HCT116 (cell line): ENCODE data around the gene NFKBIL1. TPM values are rescaled to one million over a fixed set of nuclear protein-coding genes. Genes with fewer than 3 reads are reported as not detected.

Source experiments
- ATAC-seq: fragments of 200-7000 bp; cut with Tn5 transposase; 2 replicates; pipeline ENCODE4 v1.9.1; 2020; ENCODE audit warnings: mild to moderate bottlenecking, moderate library complexity
- BruUV-seq: library from RNA; stranded (reverse); fragments of 400-500 nt; replicated peaks from 2 replicates; lab custom pipeline; 2021; lab: Mats Ljungman, UMichigan
- CTCF ChIA-PET: fragments of 300-600 bp; sonication (Branson Sonifier 250); formaldehyde crosslinking; loops from one replicate; lab custom pipeline; 2021; ENCODE audit warnings: antibody characterized with exemption; lab: Charles Lee
- POLR2A ChIA-PET: fragments of 300-600, 350-600 bp; sonication (Branson Sonifier 250); formaldehyde crosslinking; loops from one replicate; lab custom pipeline; 2021; ENCODE audit warnings: antibody characterized with exemption; lab: Charles Lee
- RAD21 ChIA-PET, 2 experiments: fragments of 300-600 bp; sonication (Branson Sonifier 250); formaldehyde crosslinking; loops; one replicate each; lab custom pipeline; 2023; ENCODE audit warnings: low total read pairs in 2 of 2; ENCODE audit not compliant: uncharacterized antibody in 2 of 2, unreplicated experiment in 2 of 2, low non-redundant PET in 1 of 2; lab: Charles Lee
- DNase-seq: peaks from one replicate; pipeline ENCODE4 v3.0.0-alpha.2; 2010; ENCODE audit warnings: low read depth, low spot score
- H2AFZ ChIP-seq: fragments of 200-600 bp; shearing (Covaris generic), sonication (generic); 2 replicates; pipeline ENCODE4 v1.6.1; 2017; ENCODE audit warnings: low read depth, mixed run types, mixed read lengths, antibody characterized with exemption, low read length; ENCODE audit not compliant: poor library complexity, severe bottlenecking
- H3K27ac ChIP-seq: 2 replicates; pipeline ENCODE4 v1.5.1; 2012; ENCODE audit warnings: low read depth, low read length
- H3K27me3 ChIP-seq: fragments of 200-600 bp; sonication (generic); 2 replicates; pipeline ENCODE4 v1.6.1; 2016; ENCODE audit warnings: mixed run types, low read length, mixed read lengths; ENCODE audit not compliant: insufficient read depth
- H3K36me3 ChIP-seq, 2 experiments: fragments of 200-500 bp in 1 of 2; fragments of 200-600 bp in 1 of 2; sonication (Bioruptor generic) in 1 of 2; sonication (generic) in 1 of 2; 2 replicates each; pipeline versions ENCODE4 v1.5.1 to v1.6.1; 2014 to 2016; ENCODE audit warnings: low read length in 2 of 2, inconsistent platforms in 1 of 2, mixed read lengths in 1 of 2, mixed run types in 1 of 2; ENCODE audit not compliant: insufficient read depth in 2 of 2, control insufficient read depth in 1 of 2
- H3K4me1 ChIP-seq, 2 experiments: fragments of 200-600 bp in 1 of 2; sonication (generic) in 1 of 2; 2 replicates each; pipeline versions ENCODE4 v1.5.1 to v1.6.1; 2012 to 2017; ENCODE audit warnings: low read length in 2 of 2, inconsistent platforms in 1 of 2, mild to moderate bottlenecking in 1 of 2, mixed read lengths in 1 of 2, mixed run types in 1 of 2, moderate library complexity in 1 of 2; ENCODE audit not compliant: insufficient read depth in 2 of 2, control insufficient read depth in 1 of 2
- H3K4me2 ChIP-seq: fragments of 200-600 bp; sonication (generic); 2 replicates; pipeline ENCODE4 v1.6.1; 2017; ENCODE audit warnings: mixed run types, low read length, mixed read lengths
- H3K4me3 ChIP-seq, 2 experiments: fragments of 200-600 bp in 1 of 2; sonication (generic) in 1 of 2; replicated peaks in 1 of 2; 2 replicates each; pipeline ENCODE4 v1.5.1; 2011 to 2016; ENCODE audit warnings: low read length in 2 of 2, control low read depth in 1 of 2, low read depth in 1 of 2, mild to moderate bottlenecking in 1 of 2, mixed read lengths in 1 of 2, mixed run types in 1 of 2
- H3K79me2 ChIP-seq: fragments of 200-600 bp; sonication (generic); 2 replicates; pipeline ENCODE4 v1.6.1; 2017; ENCODE audit warnings: mild to moderate bottlenecking, mixed run types, low read length, moderate library complexity, mixed read lengths; ENCODE audit not compliant: insufficient read depth
- H3K9ac ChIP-seq: fragments of 200-600 bp; sonication (generic); 2 replicates; pipeline ENCODE4 v1.6.1; 2016; ENCODE audit warnings: low read length, mixed read lengths
- H3K9me2 ChIP-seq: fragments of 200-600 bp; sonication (generic), shearing (Covaris generic); 2 replicates; pipeline ENCODE4 v1.6.1; 2017; ENCODE audit warnings: mixed run types, mild to moderate bottlenecking, moderate library complexity; ENCODE audit not compliant: insufficient read depth
- H3K9me3 ChIP-seq, 2 experiments: fragments of 200-500 bp in 1 of 2; fragments of 200-600 bp in 1 of 2; sonication (Bioruptor generic) in 1 of 2; sonication (generic) in 1 of 2; 2 replicates each; pipeline ENCODE4 v1.6.1; 2014 to 2017; ENCODE audit warnings: low read length in 2 of 2, mixed read lengths in 2 of 2, inconsistent platforms in 1 of 2, low read depth in 1 of 2, mild to moderate bottlenecking in 1 of 2, mixed run types in 1 of 2, moderate library complexity in 1 of 2; ENCODE audit not compliant: control insufficient read depth in 1 of 2, insufficient read depth in 1 of 2
- H4K20me1 ChIP-seq: fragments of 200-600 bp; sonication (generic), shearing (Covaris generic); 2 replicates; pipeline ENCODE4 v1.6.1; 2017; ENCODE audit warnings: mixed run types, mild to moderate bottlenecking, moderate library complexity; ENCODE audit not compliant: insufficient read depth
- CTCF ChIP-seq, 3 experiments: fragments of 200-600 bp in 1 of 3; sonication (generic) in 1 of 3; IDR thresholded peaks in 2 of 3; conservative IDR thresholded peaks in 1 of 3; 2 replicates each; pipeline ENCODE4 v1.5.1; 2012 to 2017; ENCODE audit warnings: low read depth in 2 of 3, low read length in 2 of 3, antibody characterized with exemption in 1 of 3, borderline replicate concordance in 1 of 3, control low read depth in 1 of 3, mild to moderate bottlenecking in 1 of 3, mixed read lengths in 1 of 3, mixed run types in 1 of 3, moderate library complexity in 1 of 3; ENCODE audit not compliant: insufficient read depth in 1 of 3
- EZH2 ChIP-seq: fragments of 200-600 bp; sonication (generic); IDR thresholded peaks from 2 replicates; pipeline ENCODE4 v1.6.1; 2017; ENCODE audit warnings: antibody characterized with exemption, mixed run types
- JUND ChIP-seq: IDR thresholded peaks from 2 replicates; pipeline ENCODE4 v1.6.1; 2012
- POLR2AphosphoS5 ChIP-seq: IDR thresholded peaks from 2 replicates; pipeline ENCODE4 v1.6.1; 2011; ENCODE audit warnings: mild to moderate bottlenecking, low read depth, low read length, moderate library complexity
- SIN3A ChIP-seq: IDR thresholded peaks from 2 replicates; pipeline ENCODE4 v1.6.1; 2012; ENCODE audit warnings: low read depth
- intact Hi-C: fragments of 100-400 bp; cut with micrococcal nuclease; formaldehyde crosslinking; loops from 2 replicates; pipeline ENCODE4 v1.10.0; 2022
- total RNA-seq: library from RNA; stranded (reverse); gene quantifications from one replicate; pipeline ENCODE4 v1.2.1, GENCODE V29; 2021; ENCODE audit not compliant: unreplicated experiment
- TF ChIP-seq, protein P1 (sequence below): IDR thresholded peaks from 2 replicates; pipeline ENCODE4 v1.6.1; 2012

Gene NFKBIL1
- total RNA-seq, 1 experiment from 2014 or later, result 26.6 TPM

- no peak for DNase-seq
- H3K4me2 ChIP-seq, result no peak overlapping the region
- no peak for TF ChIP-seq SIN3A
- TF ChIP-seq POLR2AphosphoS5, result no peak
- TF ChIP-seq JUND, result no peak
- TF ChIP-seq, protein P1, sequence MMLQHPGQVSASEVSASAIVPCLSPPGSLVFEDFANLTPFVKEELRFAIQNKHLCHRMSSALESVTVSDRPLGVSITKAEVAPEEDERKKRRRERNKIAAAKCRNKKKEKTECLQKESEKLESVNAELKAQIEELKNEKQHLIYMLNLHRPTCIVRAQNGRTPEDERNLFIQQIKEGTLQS, result no peak
- no peak for TF ChIP-seq EZH2
- TF ChIP-seq CTCF (IDR thresholded peaks at IDR 0.05 in 2 of 3, conservative IDR thresholded peaks at IDR 0.05 in 1 of 3; ENCODE audit: borderline replicate concordance in 1 of 3, insufficient read depth in 1 of 3, low read depth in 2 of 3, low read length in 2 of 3), result no peak
- TF ChIP-seq, all 23 proteins: peak for 0
- no peak for ATAC-seq
- H3K9me3 ChIP-seq, result no peaks in the 10 kb centered on the region
- no peaks in the 10 kb centered on the region for H4K20me1 ChIP-seq
- peaks cover 4 to 15% of the 10 kb centered on the region in 2 experiments; a peak in 2 of 4 replicates for H3K4me1 ChIP-seq
- no peaks in the 10 kb centered on the region for H3K79me2 ChIP-seq
- intact Hi-C loops, result no loop called here
- no peaks in the 10 kb centered on the region for H3K27me3 ChIP-seq
- no peak overlapping the region for H3K27ac ChIP-seq
- no peak overlapping the region for H3K4me3 ChIP-seq
- no peak overlapping the region for H2AFZ ChIP-seq
- RAD21 ChIA-PET, result no interaction called here
- no peaks in the 10 kb centered on the region for H3K9me2 ChIP-seq
- no peak overlapping the region for H3K9ac ChIP-seq
- BruUV-seq, result no TSS peak
- POLR2A ChIA-PET, result interaction anchor here (1.4 kb wide), 1 partner anchor 13 kb away, joined by 3 read pairs; no protein-coding TSS in a partner anchor
- no peaks in the 10 kb centered on the region for H3K36me3 ChIP-seq
- CTCF ChIA-PET, result interaction anchor here (0.7 to 7.8 kb wide), 10 partner anchors 9 to 87 kb away, joined by 3 to 70 read pairs (median 4); partner anchors contain the start of genes NCR3 and PRRC2A
Measured at GRCh38 chr6:31579546-31580437, 32.4 kb downstream of the NFKBIL1 start.
